Measurements from ENCODE around the gene HOXD10. TPM values are rescaled to one million over a fixed set of nuclear protein-coding genes. Genes with fewer than 3 reads are reported as not detected.

HOXD10 gene
- polyA plus RNA-seq, 4 donors = 132 to 203 (median 164) TPM

DNA sequence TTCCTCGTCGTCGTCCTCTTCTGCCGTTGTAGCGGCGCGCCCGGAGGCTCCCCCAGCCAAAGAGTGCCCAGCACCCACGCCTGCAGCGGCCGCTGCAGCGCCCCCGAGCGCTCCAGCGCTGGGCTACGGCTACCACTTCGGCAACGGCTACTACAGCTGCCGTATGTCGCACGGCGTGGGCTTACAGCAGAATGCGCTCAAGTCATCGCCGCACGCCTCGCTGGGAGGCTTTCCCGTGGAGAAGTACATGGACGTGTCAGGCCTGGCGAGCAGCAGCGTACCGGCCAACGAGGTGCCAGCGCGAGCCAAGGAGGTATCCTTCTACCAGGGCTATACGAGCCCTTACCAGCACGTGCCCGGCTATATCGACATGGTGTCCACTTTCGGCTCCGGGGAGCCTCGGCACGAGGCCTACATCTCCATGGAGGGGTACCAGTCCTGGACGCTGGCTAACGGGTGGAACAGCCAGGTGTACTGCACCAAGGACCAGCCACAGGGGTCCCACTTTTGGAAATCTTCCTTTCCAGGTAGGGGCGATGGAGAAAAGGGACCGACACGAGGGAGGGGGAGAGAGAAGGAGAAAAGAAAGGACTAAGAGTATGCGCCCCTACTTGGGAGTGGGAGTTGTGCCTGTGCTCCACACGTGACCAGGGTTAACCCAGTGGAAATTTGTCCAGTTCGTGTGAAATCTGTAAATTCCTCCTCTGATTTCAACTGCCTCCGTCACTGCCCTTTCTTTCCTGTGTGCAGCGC, 23.3 kb upstream of the HOXD10 start:
- DNase-seq (ENCODE audit: low read depth in 4 of 4, low spot score in 2 of 4) = no peak

DNA sequence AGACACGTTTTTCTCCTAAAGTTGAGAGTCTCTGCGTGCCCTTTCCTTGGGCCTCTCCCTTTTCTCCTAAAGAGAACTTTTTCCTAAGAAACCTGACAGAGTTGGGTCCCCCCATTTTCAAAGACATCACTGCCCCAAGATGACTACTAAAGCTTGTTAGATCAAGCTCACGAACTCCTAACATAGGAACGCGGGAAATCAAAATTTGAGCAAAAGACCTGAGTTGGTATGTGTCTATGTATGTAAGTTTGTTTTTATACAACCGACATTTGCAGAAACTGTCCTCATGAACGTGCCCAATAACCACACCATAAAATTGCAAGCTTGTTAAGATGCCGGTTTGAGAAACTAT, 22.7 kb upstream of the HOXD10 start:
- no peak for DNase-seq (ENCODE audit: low read depth in 4 of 4, low spot score in 2 of 4)

DNA sequence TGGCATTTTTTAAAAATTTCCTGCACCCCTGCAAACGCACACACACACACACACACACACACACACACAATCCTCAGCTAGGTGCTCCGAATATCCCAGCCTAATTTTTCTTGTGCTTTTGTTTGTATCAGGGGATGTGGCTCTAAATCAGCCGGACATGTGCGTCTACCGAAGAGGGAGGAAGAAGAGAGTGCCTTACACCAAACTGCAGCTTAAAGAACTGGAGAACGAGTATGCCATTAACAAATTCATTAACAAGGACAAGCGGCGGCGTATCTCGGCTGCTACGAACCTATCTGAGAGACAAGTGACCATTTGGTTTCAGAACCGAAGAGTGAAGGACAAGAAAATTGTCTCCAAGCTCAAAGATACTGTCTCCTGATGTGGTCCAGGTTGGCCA, 22.2 kb upstream of the HOXD10 start:
- no peak for DNase-seq (ENCODE audit: low read depth in 4 of 4, low spot score in 2 of 4)

DNA sequence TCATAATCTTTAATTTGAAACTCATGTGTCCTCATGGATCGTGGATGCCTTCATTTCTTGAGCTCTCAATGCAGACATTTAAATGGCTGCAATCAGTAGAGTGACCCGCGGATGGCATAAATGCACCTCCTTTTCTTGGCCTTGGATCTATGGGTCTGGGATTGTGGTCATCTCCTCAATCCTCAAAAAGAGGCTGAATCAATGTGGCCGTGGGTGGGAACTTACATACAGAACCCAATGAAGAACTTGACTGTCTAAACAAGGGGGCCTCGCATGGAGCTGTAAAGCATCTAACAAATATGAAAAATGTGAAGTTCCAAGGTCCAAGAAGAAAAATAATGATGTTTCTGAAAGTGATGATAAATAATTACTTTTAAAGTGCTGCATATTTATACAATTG, 21.2 kb upstream of the HOXD10 start:
- no peak for DNase-seq (ENCODE audit: low read depth in 4 of 4, low spot score in 2 of 4)

DNA sequence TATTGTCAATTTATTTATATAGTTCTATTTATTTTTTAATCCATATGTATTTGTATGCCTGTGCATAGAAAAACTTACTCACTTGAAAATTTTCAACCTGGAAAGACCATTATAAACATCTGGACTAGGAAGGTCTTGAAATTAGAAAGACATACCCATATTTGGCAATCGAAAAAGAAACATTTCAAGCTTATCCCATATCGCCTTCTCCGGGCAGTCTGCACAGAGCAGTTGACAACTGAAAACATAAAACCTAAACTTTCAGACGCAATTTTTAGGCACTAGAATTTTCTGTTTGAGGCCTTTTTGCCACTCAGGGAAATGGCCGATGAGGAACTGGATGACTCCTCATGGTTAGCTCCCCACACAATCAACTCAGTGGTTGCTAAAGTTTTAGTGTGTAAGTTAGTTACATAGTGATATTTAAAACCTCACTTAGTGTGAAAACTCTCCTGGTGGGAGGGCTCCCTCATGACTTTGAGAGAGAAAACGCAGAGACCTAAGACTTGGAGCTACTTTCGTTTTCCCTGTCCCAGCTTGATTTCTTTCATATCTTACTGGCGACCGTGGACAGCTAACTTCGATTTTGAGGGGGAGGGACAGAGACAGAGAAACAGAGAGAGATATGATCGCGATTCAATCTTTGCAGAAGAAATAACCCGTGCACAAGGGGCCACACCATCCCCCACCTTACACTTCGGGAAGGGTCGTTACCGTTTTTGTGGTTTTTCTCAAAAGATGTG, 20.2 kb upstream of the HOXD10 start:
- no peak for DNase-seq (ENCODE audit: low read depth in 4 of 4, low spot score in 2 of 4)

DNA sequence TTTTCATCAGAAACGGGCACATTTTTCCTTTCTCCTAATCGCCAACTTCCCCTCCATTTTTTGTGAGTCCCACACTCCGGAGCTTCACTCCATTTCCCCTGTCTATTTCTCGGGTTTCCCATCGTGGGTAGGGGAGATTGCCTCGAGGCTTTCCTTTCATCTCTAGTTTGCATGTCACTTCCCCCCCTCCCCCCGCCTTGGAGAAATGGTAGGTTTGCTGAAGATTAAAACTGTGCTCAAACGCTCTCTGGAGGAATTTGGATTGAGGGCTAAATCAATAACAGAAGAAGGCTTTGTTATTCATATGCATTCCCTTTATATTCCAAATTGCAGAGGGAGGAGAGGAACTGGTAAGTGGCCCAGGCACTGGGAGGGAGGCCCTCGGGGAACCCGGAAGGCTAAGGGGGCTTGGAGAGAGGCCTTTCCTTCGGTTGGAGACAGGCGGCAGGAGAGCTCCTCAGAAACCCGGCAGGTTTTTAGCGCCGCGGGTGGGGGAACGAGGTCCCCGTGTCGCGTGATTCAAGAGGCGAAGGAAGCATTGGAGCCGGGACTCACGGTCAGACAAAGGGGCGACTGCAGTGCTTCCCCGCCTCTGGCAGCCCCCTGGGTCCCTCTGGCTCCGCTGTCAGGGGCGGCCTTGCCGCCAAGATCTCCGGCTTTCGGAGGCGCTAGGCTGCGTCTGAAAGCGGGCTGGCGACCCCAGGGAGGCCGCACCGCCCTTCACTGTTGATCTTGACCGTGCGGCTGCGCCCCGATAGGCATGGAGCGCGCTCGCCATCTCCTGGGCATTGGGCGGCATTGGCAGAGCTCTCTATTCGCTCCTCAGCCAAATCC, 19.4 kb upstream of the HOXD10 start:
- DNase-seq (ENCODE audit: low read depth in 4 of 4, low spot score in 2 of 4) = no peak

DNA sequence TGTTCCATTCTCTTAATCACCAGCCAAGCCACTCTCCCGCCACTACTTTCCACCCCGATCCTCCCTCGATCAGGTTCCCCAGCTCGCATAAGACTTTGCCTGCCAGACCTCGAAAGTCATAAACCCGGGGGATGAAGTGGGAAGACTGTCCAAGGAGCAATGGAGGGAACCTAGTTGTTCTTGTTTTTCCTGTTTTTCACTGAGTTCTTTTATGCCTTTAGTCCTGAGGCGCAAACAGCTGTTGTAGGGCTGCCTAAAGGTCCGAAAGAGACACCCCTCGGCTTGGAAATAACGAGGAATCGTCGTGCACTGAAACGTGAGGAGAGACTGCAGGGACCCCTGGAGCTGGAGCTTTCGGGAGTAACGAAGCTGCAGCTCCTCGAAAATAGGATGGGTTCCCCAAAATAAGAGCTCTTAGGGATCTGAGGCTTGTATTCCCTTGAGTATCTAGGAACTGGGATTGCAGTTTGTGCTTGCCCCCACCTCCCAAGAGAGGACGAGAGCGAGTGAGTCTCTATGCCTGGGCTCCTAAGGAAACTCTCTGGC, 18.7 kb upstream of the HOXD10 start:
- no peak for DNase-seq (ENCODE audit: low read depth in 4 of 4, low spot score in 2 of 4)

DNA sequence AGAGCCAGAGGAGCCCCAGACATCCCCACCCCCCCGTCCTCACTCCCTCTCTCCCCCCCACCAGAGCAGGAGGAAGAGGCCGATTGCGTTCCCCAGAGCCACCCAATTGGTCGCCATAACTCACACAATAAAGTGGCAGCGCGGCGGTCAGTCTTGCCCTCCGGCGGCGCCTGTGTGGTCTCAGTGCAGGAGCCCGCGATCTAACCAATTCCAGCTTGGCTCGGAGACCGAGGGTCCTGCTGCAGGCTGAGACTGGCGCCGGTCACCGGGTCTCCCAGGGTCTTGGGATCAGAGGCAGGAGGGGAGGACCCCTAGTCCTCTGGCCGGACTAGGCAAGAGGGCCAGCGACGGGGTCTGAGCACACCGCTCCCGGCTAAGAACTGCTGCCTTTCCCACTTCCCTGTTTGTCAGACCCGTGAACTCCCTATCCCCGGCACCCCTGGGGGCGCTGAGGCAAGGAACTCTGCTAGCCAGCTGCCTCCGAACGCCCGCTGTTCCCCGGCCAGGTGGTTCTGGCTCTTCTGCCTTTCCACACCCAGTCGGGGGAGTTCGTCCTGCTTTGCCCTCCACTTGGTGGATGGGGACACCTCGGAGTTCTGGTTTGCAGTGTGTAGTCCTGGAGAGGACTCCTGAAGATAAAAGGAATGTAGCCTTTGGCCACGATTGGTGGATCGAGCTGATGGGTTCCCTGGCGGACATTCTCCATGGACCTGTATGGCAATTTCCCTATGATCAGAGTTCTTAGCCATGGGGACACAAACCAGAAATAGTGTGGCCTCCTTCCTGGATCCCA, 18.0 kb upstream of the HOXD10 start:
- DNase-seq (ENCODE audit: low read depth in 4 of 4, low spot score in 2 of 4) = no peak

DNA sequence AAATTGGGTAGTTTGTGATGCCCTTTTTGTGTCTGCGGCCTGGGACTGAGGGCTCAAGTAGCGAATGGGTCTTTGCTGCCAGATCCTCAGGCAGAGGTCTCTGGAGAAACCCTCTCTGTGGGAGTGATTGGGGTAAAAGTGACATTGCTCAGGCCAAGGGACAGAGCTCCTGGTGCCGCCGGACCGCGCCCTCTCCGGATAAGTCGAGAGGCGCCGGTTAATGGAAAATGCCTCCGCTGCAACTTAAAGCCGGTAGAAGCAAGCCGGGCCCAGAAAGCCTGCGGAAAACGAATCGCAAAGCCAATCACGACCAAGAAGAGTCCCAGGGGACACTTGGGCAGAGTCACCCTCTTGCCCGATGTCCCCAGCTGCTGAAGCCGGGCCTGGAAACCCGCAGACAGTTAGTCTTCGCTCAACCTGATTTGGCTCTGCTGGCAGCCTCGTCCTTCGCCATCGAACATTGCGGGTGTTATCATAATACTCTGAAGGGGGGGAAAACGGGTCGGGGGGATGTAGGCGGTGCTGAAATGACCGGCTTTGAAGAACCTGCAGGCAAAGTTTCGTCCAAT, 17.3 kb upstream of the HOXD10 start:
- DNase-seq (ENCODE audit: low read depth in 4 of 4, low spot score in 2 of 4) = no peak

DNA sequence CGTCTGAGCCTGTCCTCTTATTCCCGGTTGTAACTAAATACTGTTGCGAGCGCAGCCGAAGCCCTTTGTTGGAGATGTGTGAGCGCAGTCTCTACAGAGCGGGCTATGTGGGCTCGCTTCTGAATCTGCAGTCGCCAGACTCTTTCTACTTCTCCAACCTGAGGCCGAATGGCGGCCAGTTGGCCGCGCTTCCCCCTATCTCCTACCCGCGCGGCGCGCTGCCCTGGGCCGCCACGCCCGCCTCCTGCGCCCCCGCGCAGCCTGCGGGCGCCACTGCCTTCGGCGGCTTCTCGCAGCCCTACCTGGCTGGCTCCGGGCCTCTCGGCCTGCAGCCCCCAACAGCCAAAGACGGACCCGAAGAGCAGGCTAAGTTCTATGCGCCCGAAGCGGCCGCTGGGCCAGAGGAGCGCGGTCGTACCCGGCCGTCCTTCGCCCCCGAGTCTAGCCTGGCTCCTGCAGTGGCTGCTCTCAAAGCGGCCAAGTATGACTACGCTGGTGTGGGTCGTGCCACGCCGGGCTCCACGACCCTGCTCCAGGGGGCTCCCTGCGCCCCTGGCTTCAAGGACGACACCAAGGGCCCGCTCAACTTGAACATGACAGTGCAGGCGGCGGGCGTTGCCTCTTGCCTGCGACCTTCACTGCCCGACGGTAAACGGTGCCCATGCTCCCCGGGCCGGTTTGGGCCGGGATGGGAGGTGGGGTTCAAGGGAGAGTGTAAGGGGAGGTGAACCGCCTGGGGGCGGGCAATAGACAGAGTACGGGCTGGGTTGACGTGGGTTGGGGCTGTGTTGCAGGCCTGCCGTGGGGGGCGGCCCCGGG, 16.6 kb upstream of the HOXD10 start, which contains the start of gene HOXD12:
Gene HOXD12, plus strand, starts transcription at position 68 of the 819 bp plus-strand sequence. Its CDS starts 7 bp downstream, at position 75.
- DNase-seq (ENCODE audit: low read depth in 4 of 4, low spot score in 2 of 4) = no peak

DNA sequence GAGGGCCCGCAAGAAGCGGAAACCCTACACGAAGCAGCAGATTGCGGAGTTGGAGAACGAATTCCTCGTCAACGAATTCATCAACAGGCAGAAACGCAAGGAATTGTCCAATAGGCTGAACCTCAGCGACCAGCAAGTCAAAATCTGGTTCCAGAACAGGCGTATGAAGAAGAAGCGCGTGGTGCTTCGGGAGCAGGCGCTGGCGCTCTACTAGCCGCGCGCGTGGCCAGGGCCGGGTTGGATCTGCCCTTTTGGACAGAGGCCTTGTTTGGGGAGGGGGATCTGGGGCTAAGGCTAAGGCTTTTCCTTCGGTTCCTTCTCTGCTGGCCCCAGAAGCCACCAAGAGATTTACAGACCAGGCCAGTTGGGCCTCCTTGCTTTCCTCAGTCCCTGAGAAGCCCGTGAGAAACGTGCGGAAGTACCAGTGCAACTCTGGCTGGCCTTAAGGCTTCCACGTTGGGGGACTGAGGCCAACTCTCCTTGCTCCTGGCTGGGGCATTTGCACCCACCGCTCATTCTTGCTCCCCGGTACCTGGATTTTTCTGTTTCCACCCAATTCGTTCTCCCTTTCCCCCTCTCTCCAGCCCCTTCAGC, 15.9 kb upstream of the HOXD10 start:
- DNase-seq (ENCODE audit: low read depth in 4 of 4, low spot score in 2 of 4) = no peak

DNA sequence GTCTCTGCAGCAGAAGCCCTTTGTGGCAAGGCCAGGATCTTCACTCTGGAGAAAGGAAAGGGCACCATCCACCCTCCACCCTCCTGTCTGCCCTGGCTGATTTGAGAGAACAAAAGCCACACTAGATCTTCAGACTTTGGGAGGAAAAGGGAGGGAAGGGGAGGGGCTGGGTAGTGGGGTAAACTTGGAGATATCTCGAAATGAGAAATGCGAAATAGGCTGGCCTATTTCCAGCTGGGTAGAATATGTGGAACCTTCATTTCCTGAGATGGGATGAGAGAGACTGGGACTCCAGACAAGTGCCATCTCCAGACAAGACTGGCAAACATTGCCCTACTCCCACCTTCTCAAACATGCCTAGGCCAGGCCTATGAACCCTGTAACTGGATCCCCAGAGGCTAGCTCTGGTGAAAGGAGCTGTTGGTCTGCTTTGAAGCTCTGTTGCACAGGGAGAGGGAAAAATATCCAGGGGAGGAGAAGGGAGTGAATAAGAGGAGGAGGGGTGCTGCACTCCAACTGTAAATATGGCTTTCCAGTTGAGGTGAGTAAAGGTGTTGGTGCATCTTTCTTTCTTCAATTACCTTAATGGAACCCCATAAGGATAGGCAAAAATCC, 15.3 kb upstream of the HOXD10 start:
- DNase-seq (ENCODE audit: low read depth in 4 of 4, low spot score in 2 of 4) = no peak

DNA sequence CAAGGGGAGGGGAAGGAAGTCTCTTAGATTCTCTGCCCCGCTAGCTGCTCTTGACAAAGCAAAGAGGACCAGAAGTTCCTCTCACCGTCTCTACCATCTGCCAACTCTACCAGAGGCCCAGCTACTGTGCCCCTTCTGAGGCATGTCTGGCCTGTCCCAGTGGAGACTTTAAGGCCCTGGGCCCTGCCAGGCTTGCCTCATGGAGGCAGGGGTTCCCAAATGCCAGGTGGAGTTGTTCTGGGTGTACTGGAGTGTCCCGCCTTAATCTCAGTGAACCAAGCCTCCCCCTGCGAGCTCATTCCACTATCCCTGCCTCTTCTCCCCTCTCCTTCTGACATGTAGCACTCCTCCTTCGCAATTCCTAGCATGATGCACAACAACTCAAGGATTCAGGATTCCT, 14.7 kb upstream of the HOXD10 start:
- DNase-seq (ENCODE audit: low read depth in 4 of 4, low spot score in 2 of 4) = no peak

DNA sequence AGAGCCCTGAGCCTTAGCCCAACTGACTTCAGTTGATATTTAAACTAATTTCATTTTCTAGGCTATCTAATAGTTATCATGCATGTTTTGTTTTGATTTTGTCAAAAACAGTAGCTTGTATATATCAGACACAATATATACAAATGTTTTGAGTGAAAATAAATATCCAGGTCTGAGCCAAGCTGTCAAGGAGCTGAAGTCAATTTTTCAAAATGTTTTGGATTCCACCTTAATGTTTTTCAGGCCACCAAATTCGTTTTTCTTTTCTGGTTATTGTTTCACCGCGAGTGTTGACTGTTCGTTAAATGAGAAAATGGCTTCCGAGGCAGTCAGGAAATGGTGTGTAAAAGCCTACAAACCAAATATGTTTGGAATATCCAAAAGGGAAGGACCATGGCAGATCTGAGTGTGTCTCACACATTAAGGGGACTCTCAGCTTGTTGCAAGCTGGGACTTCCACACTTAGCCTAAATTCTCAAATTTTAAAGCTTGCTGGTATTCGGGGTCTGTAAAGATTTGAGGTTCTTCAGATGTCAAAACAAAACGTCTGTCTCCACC, 14.2 kb upstream of the HOXD10 start:
- DNase-seq (ENCODE audit: low read depth in 4 of 4, low spot score in 2 of 4) = no peak

DNA sequence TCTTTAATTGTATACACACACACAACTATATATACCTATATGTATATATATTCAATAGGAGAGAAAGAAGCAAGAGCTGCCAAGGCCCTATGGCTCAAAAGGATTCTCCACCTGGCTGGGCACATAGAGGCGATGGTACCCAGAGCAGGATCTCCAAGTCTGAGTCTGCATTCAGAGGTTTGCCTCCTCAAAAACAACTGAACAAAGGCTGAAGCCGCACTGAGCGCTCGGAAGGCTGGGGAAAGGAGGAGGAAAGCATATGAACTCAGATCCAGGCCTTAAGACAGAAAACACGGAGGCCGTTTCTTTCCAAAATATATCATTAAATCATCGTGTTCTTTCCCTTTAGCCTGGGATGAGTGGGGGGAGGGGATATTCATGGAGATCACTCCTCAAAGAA, 13.4 kb upstream of the HOXD10 start:
- DNase-seq (ENCODE audit: low read depth in 4 of 4, low spot score in 2 of 4) = no peak

DNA sequence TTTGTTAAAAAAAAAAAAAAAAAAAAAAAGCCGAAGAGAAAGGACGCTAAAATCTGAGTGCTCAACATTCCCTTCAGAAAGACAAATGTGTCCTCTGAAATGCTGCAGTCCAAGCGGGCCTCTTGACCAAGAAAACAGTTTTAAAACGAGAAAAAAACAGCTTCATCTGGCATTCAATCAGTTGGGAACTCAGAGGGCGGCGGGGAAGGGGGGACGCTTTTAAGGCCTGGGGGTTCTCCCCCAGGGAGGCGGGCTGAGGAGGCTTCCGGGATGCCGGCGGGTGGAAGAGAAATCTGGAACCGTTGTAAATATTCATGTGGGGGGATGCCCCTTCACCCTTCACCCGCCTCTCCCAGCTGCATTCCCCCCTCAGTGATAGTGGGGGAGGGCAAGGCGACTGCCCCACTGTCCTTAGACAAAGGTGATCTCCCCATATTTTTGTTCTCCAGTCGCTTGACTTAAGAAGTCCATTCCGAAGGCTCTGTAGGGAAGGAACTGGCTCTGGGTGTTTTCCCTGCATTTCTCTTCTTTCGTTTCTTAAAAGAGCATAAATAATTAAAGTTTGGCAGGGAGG, 12.7 kb upstream of the HOXD10 start:
- DNase-seq (ENCODE audit: low read depth in 4 of 4, low spot score in 2 of 4) = no peak

DNA sequence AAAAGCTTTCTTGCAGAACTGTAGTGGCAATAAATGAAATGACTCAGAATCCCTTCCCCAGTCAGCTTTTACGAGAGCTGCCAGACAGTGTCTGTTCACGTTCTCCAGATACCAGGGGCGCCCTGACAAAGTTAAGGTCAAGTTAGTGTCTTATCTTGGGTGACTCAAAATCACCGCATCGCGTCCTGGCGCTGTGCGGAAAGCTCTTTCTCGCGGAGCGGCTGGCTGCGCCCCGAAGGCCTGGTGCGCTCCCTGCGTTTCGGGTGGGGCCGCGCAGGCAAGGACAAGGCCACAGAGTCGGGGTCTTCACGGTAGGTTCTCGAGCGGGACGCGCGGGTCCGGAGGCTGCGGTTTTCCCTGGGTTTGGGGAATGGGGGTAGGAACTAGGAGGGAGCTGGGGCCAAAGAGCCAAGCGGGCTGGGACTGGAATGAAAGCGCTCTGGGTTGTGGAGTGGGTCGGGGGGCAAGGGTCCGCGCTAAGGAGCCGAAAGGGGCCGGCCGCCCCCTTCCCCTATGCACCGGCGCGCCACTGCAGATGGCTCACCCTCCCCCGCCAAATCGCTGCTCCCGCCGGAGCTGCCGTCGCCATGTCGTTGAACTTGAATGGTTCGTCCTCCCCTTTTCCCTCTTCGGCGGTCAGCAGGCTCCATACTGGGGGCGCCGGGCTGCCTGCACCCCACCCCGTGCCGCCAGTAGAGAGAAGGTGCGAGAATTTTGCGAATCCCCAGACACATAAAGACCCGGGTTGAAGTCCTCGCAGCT, 12.1 kb upstream of the HOXD10 start:
- DNase-seq (ENCODE audit: low read depth in 4 of 4, low spot score in 2 of 4) = no peak

All from left renal cortex interstitium (tissue), 4 donors.